HG02588 (cell line): Measurements from ENCODE around the gene ATP6V1C2.
"Not testable (repeated sequence)": the region's sequence is repeated elsewhere in the genome, so short reads cannot be mapped to it uniquely, and the experiment has no call there.

Experiments
- ATAC-seq: cut with Tn5 transposase; IDR thresholded peaks from one replicate; pipeline ENCODE4 v1.9.1; 2021; ENCODE audit warnings: mild to moderate bottlenecking, moderate library complexity; ENCODE audit not compliant: unreplicated experiment

Gene ATP6V1C2

DNA sequence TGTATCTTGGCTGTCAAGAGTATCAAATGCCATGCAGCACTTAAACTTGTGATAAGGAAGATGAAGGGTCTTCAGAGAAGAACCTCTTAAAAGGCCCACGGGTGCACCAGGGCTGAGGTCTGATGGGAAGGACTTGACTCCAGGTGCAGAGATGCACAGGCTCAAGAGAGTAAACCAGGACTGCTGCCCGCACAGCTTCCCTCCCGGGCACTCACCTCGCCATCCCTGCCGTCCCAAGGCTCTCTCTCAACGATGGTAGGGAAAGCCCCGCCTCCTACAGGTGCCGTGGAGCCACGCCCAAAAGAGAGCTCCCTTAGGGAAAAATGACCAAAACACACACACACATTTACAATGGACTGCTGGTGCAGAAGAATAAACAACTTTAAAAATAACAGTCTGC lies 63.3 kb downstream of the ATP6V1C2 start:
- ATAC-seq: no peak

DNA sequence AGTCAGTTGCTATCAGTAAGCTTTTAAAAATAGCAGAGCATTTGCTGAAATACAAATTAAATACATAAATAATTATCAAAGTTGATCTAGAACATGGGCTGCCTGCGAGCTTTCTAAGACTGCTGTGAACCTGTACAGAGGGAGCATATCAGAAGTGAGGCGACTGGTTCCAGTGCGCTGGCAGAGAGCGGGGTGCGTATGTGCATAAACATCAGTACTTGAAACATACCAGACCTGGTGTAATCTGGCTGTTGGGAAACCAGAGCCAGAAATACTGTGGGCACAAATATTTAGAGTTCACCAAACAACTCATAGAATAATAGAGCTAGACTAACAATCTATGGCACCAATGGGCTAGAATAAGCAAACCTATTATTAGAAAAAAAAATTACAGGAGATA lies 63.8 kb downstream of the ATP6V1C2 start:
- ATAC-seq: no peak

GRCh38 chr2:10786240-10786982 lies 65.0 kb downstream of the ATP6V1C2 start:
- ATAC-seq: no peak

- no peak for ATAC-seq
These were observed 65.9 kb downstream of the ATP6V1C2 start for GRCh38 chr2:10787176-10787968.

DNA sequence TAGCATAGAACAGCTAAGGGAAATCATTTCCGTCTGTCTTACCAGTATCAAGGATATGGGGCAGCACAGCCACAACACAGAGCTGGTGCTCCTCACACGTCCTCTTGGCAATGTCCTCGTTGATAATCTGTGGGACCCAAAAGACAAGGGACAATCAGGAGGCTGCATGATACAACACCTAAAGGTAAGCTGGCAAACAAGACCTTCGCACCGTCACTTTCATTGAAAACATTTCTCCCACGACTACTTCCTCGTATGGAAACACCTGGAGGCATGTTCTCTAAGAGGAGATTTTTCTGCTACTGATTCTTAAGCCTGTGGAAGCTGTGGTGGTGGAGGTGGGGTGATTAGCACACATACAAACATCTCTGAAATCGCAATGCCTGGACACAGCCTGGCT lies 67.4 kb downstream of the ATP6V1C2 start:
- ATAC-seq: no peak

DNA sequence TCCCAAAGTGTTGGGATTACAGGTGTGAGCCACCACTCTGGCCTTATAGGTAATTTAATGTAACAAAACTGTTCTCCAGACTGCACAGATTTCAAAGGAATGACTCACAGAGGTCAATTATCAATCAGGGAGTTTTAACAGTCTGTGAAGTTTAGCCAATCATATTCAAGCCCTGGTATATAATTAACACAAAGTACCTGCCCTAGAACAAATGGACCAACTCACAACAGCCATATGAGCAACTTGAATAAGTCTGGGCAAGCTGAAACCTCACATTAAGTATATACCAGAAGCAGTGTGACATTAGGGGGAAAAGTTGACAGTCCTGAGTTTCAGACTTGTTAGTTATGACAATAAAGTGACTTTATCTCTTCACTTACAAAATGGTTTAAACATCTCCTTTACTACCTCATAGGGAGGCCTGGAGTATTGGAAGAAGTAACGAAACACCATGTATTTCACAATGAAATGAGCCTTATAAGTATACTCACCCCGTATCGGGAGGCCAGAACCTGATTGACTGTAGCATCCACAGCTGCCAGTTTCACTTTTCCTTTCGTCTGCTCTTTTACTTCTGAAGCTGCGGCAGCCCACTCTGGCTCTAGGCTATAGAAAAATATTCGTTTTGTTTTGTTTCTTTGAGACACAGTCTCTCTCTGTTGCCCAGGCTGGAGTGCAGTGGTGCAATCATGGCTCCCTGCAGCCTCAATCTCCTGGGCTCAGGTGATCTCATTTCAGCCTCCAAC lies 69.0 kb downstream of the ATP6V1C2 start:
- peak; percentile 75 for ATAC-seq

GRCh38 chr2:10792001-10792634 lies 70.7 kb downstream of the ATP6V1C2 start:
- ATAC-seq: peak; percentile 57

DNA sequence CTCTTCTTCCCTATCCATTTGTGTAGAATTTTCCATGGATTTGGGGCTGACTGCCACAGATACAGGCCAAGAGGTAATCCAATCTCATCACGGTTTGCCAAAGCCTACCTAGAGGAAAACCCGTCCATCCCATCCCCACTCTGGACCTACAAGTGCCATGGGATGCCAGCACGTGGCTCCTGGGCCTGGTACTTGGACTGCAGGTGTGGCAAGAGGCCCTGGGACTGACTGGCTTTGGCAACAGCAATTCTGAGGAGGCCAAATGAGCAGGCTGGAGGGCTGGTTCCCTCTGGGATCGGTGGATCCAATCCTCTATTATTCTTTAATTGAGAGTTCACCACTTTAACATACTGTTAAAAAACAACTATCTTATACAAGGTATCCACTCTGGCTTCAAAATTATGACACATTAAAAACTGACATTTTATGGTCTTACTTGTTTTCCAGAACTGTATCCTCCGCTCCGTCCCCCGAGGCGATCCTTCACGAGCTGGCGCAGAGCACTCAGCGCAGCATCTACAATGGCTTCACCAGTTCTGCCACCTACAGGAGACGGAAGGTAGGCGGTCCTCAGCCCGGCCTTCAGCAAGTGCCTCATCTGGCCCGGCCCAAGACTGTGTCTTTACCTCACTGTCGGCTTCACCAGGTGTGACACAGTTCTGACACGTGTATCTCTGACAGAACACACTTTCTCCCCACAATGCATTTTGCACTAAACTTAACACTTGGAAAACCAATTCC lies 71.4 kb downstream of the ATP6V1C2 start:
- no peak for ATAC-seq

DNA sequence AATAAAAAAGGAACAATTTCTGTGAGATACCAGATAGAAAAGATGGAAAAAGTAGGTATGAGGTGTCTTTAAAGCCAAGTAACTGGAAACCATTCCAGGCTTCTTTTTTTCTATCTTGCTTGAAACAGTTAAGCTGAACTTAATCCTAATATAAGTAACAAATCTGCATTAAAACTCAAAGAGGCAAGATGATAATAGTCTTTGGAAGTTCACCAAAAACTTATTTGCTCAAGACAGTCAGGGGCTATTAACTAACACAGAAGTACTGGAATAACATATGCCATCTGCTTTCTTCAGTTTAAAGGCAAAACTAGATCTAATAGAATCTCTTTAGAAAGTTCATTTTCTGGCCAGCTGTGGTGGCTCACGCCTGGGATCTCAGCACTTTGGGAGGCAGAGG lies 72.4 kb downstream of the ATP6V1C2 start:
- ATAC-seq: no peak

DNA sequence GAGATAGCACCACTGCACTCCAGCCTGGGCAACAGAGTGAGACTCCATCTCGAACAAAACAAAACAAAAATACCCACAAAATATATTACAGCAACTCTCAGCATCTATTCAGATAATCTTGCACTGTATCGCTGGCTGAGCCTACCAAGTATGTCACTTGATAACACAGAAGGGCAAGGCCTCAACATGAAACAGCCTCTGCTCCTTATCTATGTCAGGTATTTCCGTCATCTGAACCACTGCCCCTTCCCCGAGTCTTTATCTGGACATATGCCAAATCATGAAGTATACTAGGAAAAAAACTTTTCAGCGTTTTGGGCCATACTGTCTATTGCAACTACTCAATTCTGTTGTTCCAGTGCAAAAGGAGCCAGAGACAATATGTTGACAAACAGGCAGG lies 73.4 kb downstream of the ATP6V1C2 start:
- no peak for ATAC-seq

GRCh38 chr2:10795508-10796046 lies 74.1 kb downstream of the ATP6V1C2 start:
- no peak for ATAC-seq

- ATAC-seq: no peak
These were observed 75.3 kb downstream of the ATP6V1C2 start for GRCh38 chr2:10796703-10797102.

GRCh38 chr2:10798783-10799182 lies 77.4 kb downstream of the ATP6V1C2 start:
- no peak for ATAC-seq

GRCh38 chr2:10800163-10800562 lies 78.7 kb downstream of the ATP6V1C2 start:
- ATAC-seq: no peak

GRCh38 chr2:10802657-10803056 lies 81.2 kb downstream of the ATP6V1C2 start:
- no peak for ATAC-seq

DNA sequence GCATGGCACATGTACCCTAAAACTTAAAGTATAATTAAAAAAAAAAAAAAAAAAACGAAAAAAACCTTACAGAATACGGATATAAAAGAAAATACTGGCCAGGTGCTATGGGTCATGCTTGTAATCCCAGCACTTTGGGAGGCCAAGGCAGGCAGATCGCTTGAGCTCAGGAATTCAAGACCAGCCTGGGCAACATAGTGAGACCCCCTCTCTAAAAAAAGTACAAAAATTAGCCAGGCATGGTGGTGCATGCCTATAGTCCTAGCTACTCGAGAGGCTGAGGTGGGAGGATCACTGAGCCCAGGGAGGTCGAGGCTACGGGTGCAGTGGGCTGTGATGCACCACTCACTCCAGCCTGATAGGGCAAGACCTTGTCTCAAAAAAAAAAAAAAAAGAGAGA lies 84.6 kb downstream of the ATP6V1C2 start:
- not testable (repeated sequence) for ATAC-seq

- ATAC-seq: no peak
These were observed 85.1 kb downstream of the ATP6V1C2 start for GRCh38 chr2:10806543-10806942.

GRCh38 chr2:10810202-10811161 lies 89.1 kb downstream of the ATP6V1C2 start:
- ATAC-seq: peak; percentile 36

DNA sequence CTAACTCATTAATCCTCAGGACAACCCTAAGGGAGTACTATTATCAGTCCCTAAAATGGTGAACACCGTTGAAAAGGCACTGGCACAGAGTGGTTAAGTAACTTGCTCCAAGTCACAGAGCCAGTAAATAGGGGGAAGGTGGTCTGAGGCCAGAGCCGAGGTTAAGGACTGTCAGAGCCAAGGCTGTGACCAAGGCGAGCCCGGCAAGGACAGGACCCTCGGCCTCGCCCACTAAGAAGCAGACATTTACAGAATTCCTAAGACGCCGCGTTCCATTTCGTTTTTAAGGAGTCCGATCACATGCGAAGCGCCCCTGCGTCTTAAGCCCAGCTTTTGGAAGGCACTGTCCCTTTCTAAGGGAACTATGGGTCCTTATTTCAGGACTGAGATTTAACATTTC lies 90.1 kb downstream of the ATP6V1C2 start:
- no peak for ATAC-seq
